GM18951 (cell line): ENCODE data around the gene NLRC5.
A peak's percentile ranks its signal among the peaks of the same experiment; 100 is the strongest.

Experiments used
- POLR2A ChIP-seq: IDR thresholded peaks from 4 replicates; pipeline ENCODE4 v1.6.1; 2011; ENCODE audit warnings: mild to moderate bottlenecking; ENCODE audit not compliant: insufficient read length, insufficient read depth; ENCODE audit errors: extremely low read depth
- in situ Hi-C: fragments of 300-500 bp; cut with MboI; formaldehyde crosslinking; loops from one replicate; pipeline ENCODE4 v1.12.0; 2022; ENCODE audit warnings: low sequenced_read_pairs, mixed read lengths, inconsistent platforms; ENCODE audit not compliant: unreplicated experiment

NLRC5 gene

GRCh38 chr16:56988948-56989945, at the start of gene NLRC5:
Gene NLRC5 (plus strand): TSS chr16:56989557. CDS start chr16:57020713, 31,156 bp downstream.
- in situ Hi-C loops, result no loop called here

GRCh38 chr16:56939801-56940200, 49.6 kb upstream of the NLRC5 start:
- in situ Hi-C loops, result no loop called here
- no peak for TF ChIP-seq POLR2A

More at GRCh38 chr16:56988948-56989945, at the start of gene NLRC5:
- peak; percentile 92 for TF ChIP-seq POLR2A

GRCh38 chr16:56941092-56941491, 48.3 kb upstream of the NLRC5 start:
- TF ChIP-seq POLR2A, result peak; percentile 15
- in situ Hi-C loops, result no loop called here

- TF ChIP-seq POLR2A, result peak; percentile 27
- in situ Hi-C loops, result no loop called here
Observed at GRCh38 chr16:56941856-56942331, 47.5 kb upstream of the NLRC5 start.

GRCh38 chr16:56943761-56944375, 45.5 kb upstream of the NLRC5 start:
- in situ Hi-C loops, result no loop called here
- TF ChIP-seq POLR2A, result no peak

GRCh38 chr16:56944954-56945839, 44.2 kb upstream of the NLRC5 start:
- TF ChIP-seq POLR2A, result no peak
- in situ Hi-C loops, result no loop called here

GRCh38 chr16:56945847-56946527, 43.4 kb upstream of the NLRC5 start:
- in situ Hi-C loops, result no loop called here
- TF ChIP-seq POLR2A, result no peak

- in situ Hi-C loops, result no loop called here
Observed at GRCh38 chr16:56946767-56947603, 42.4 kb upstream of the NLRC5 start.

GRCh38 chr16:56947604-56947995, 41.8 kb upstream of the NLRC5 start:
- in situ Hi-C loops, result no loop called here
- no peak for TF ChIP-seq POLR2A

More at GRCh38 chr16:56946767-56947603, 42.4 kb upstream of the NLRC5 start:
- TF ChIP-seq POLR2A, result peak; percentile 37

GRCh38 chr16:56948234-56948633, 41.1 kb upstream of the NLRC5 start:
- TF ChIP-seq POLR2A, result no peak
- in situ Hi-C loops, result no loop called here

GRCh38 chr16:56950051-56950450, 39.3 kb upstream of the NLRC5 start:
- in situ Hi-C loops, result loop anchor here (5.0 kb wide), 1 partner anchor 83 kb away; the partner anchor contains the start of gene SLC12A3
- TF ChIP-seq POLR2A, result no peak
